BJ (cell line): ENCODE data around the gene GHRHR. TPM values are rescaled to one million over a fixed set of nuclear protein-coding genes. Genes with fewer than 3 reads are reported as not detected.

Experiments
- CTCF ChIA-PET: fragments of 350-600 bp; formaldehyde crosslinking; extraction: SDS; loops from one replicate; lab custom pipeline; 2021; ENCODE audit warnings: antibody characterized with exemption, inconsistent platforms; lab: Yijun Ruan, JAX
- POLR2A ChIA-PET: fragments of 300-600 bp; sonication (Branson Sonifier 250); formaldehyde crosslinking; extraction: SDS; loops from one replicate; lab custom pipeline; 2021; ENCODE audit warnings: antibody characterized with exemption; lab: Charles Lee
- DNase-seq: peaks from one replicate; pipeline ENCODE4 v3.0.0-alpha.2; 2011; ENCODE audit warnings: low read depth
- H3K27me3 ChIP-seq: 2 replicates; pipeline ENCODE4 v1.6.0; 2011; ENCODE audit warnings: low read length; ENCODE audit not compliant: control insufficient read depth, insufficient read depth
- H3K36me3 ChIP-seq: 2 replicates; pipeline ENCODE4 v1.5.1; 2011; ENCODE audit warnings: low read length; ENCODE audit not compliant: control insufficient read depth, insufficient read depth
- H3K4me3 ChIP-seq: 2 replicates; pipeline ENCODE4 v1.5.1; 2011; ENCODE audit warnings: low read depth, mild to moderate bottlenecking, control low read depth, low read length
- CTCF ChIP-seq: IDR thresholded peaks from 2 replicates; pipeline ENCODE4 v1.5.1; 2011; ENCODE audit warnings: low read depth, mild to moderate bottlenecking, control low read depth, inconsistent platforms, low read length, moderate library complexity; ENCODE audit not compliant: insufficient read depth
- polyA plus RNA-seq: library from polyadenylated mRNA; depleted of rRNA; stranded (reverse); fragments of >200 nt; gene quantifications from 2 replicates; pipeline ENCODE4 v1.2.3, GENCODE V29; 2011

The GHRHR gene
- polyA plus RNA-seq, 1 experiment: not detected

DNA sequence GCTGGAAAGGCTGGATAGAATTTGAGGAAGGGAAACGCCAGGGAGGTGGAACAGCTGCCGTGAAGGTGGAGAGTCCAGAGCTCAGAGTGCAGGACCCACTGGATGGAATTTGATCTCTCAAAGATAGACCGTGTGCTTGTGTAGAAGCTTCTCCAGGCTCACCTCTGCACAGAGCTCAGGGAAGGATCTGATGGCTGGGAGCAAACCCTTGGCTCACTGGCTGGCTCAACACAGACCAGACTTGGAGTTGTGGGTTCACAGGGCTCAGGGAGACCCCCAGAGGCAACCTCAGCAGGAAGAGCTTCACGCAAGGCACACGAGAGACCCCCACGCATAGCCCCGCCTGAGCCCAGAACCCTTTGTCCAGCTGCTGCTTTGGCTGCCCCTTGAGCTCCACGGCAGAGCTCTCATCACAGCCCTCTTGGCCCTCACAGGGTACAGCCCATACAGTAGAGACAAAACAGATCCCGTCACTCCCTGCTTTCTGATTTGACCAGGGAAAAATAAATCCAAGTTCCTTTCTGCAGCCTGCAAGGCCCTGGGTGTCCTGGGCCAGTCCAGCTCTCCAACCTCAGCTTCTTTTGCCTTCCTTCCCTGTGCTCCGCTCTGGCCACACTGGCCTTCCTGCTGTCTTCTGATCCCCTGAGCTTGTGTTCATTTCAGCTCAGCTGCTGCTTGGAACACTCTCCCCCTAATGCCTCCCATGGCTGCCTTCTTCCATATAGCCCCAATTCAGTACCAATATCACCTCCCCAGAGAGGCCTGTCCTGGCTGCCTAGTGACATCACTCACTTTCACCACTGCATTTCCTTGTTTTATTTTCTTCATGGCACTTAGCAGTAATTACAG is 26.3 kb downstream of the GHRHR start:
- Histone ChIP-seq H3K27me3 (no peaks in the 10 kb centered on the region), H3K4me3 (no peak overlapping the region), H3K36me3 (no peaks in the 10 kb centered on the region)
- DNase-seq: no peak
- POLR2A ChIA-PET: no interaction called here
- TF ChIP-seq CTCF: no peak
- CTCF ChIA-PET: interaction anchor here (0.7 to 5.2 kb wide), 6 partner anchors 14 to 250 kb away, joined by 3 to 38 read pairs (median 3); no protein-coding TSS in a partner anchor

DNA sequence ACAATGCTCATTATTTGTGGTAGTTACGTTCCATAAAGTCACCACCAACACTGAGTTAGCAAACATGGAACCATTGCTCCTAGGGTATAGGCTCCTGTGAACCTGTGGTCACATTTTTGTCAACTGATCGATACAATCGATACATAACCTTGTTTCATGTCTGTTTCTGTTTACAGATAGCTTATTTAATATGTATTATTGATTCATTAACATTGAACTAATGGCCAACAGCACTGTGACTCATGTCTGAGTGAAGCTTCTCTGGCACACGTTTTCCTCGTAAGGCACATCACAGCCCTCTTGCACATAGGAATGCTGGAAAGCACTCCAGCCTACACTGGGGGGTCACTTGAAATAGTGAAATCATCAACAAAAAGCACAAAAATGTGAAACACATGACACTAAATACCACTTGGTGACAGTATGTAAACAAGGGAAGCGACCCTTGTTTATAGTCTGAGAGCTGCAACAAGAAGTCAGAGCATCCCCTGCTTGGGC is 27.0 kb downstream of the GHRHR start:
- no peak for TF ChIP-seq CTCF
- DNase-seq: no peak
- CTCF ChIA-PET: interaction anchor here (0.7 to 5.2 kb wide), 4 partner anchors 17 to 144 kb away, joined by 3 to 38 read pairs (median 4); no protein-coding TSS in a partner anchor

GRCh38 chr7:30992414-30992813 is 28.7 kb downstream of the GHRHR start:
- no peaks in the 10 kb centered on the region for H3K27me3 ChIP-seq
- DNase-seq: no peak
- TF ChIP-seq CTCF: no peak
- ChIA-PET CTCF (interaction anchor here (2.1 to 5.2 kb wide), 2 partner anchors 8 to 129 kb away, joined by 10 to 38 read pairs; no protein-coding TSS in a partner anchor), POLR2A (no interaction called here)
- no peak overlapping the region for H3K4me3 ChIP-seq
- H3K36me3 ChIP-seq: no peaks in the 10 kb centered on the region

More for the DNA sequence above, 27.0 kb downstream of the GHRHR start:
- no peaks in the 10 kb centered on the region for H3K27me3 ChIP-seq
- POLR2A ChIA-PET: no interaction called here
- H3K36me3 ChIP-seq: no peaks in the 10 kb centered on the region
- no peak overlapping the region for H3K4me3 ChIP-seq

- Histone ChIP-seq H3K27me3 (no peaks in the 10 kb centered on the region), H3K36me3 (no peaks in the 10 kb centered on the region), H3K4me3 (no peak overlapping the region)
- no peak for DNase-seq
- ChIA-PET CTCF (interaction anchor here (0.6 to 3.4 kb wide), 8 partner anchors 9 to 450 kb away, joined by 3 to 15 read pairs (median 3); no protein-coding TSS in a partner anchor), POLR2A (no interaction called here)
- no peak for TF ChIP-seq CTCF
These were observed 30.7 kb downstream of the GHRHR start for GRCh38 chr7:30994206-30995100.

GRCh38 chr7:30995536-30995935 is 31.8 kb downstream of the GHRHR start:
- ChIA-PET CTCF (interaction anchor here (0.6 to 3.4 kb wide), 5 partner anchors 10 to 195 kb away, joined by 3 to 15 read pairs (median 3); no protein-coding TSS in a partner anchor), POLR2A (no interaction called here)
- H3K4me3 ChIP-seq: no peak overlapping the region
- no peaks in the 10 kb centered on the region for H3K27me3 ChIP-seq
- TF ChIP-seq CTCF: no peak
- DNase-seq: no peak
- H3K36me3 ChIP-seq: no peaks in the 10 kb centered on the region
